SJSA1 (cell line): Measurements from ENCODE around the gene JARID2. TPM values are rescaled to one million over a fixed set of nuclear protein-coding genes. Genes with fewer than 3 reads are reported as not detected.

Experiments
- DNase-seq, 2 experiments: peaks; one replicate each; pipeline ENCODE4 v3.0.0-alpha.2; 2015 to 2020; ENCODE audit warnings: low spot score in 2 of 2, low read depth in 1 of 2
- H3K27ac ChIP-seq: fragments of 250-450 bp; sonication (Bioruptor Pico); 2 replicates; pipeline ENCODE4 v1.5.1; 2020; ENCODE audit warnings: mild to moderate bottlenecking, moderate library complexity
- H3K27me3 ChIP-seq: fragments of 250-450 bp; sonication (Bioruptor Pico); replicated peaks from 2 replicates; pipeline ENCODE4 v1.5.1; 2020; ENCODE audit warnings: mild to moderate bottlenecking, moderate library complexity
- H3K36me3 ChIP-seq: fragments of 250-450 bp; sonication (Bioruptor Pico); 2 replicates; pipeline ENCODE4 v1.5.1; 2020; ENCODE audit warnings: mild to moderate bottlenecking
- H3K4me1 ChIP-seq: fragments of 250-450 bp; sonication (Bioruptor Pico); replicated peaks from 2 replicates; pipeline ENCODE4 v1.6.1; 2021; ENCODE audit warnings: mild to moderate bottlenecking
- H3K4me3 ChIP-seq: fragments of 250-450 bp; sonication (Bioruptor Pico); 2 replicates; pipeline ENCODE4 v1.5.1; 2020; ENCODE audit warnings: mild to moderate bottlenecking
- H3K9me3 ChIP-seq: fragments of 250-450 bp; sonication (Bioruptor Pico); replicated peaks from 2 replicates; pipeline ENCODE4 v1.5.1; 2020; ENCODE audit warnings: mild to moderate bottlenecking
- total RNA-seq: library from RNA; depleted of rRNA; stranded (reverse); fragments of >200 nt; shearing (Covaris generic); gene quantifications from 2 replicates; pipeline ENCODE4 v1.2.3, GENCODE V29; 2014

Gene JARID2
- total RNA-seq, 1 experiment from 2014 or later = 7.0 TPM

- H3K4me3 ChIP-seq = no peak overlapping the region
- peak overlapping the region; percentile 45 for H3K27ac ChIP-seq
- no peak for DNase-seq
- peaks cover 69% of the 10 kb centered on the region for H3K4me1 ChIP-seq
- H3K9me3 ChIP-seq = no peaks in the 10 kb centered on the region; the same call in 1 of the 2 replicates
- 0 out of 2 replicates have a peak, but pooled peaks cover 2% of the 10 kb centered on the region for H3K36me3 ChIP-seq
- H3K27me3 ChIP-seq = no peaks in the 10 kb centered on the region
Observed at GRCh38 chr6:15308435-15309213, 62.8 kb downstream of the JARID2 start.

- H3K27ac ChIP-seq = no peak overlapping the region
- peaks cover 62% of the 10 kb centered on the region for H3K4me1 ChIP-seq
- no peak for DNase-seq
Observed at GRCh38 chr6:15309611-15310283, 63.9 kb downstream of the JARID2 start.

GRCh38 chr6:15310680-15311079 is 64.8 kb downstream of the JARID2 start:
- no peaks in the 10 kb centered on the region for H3K27me3 ChIP-seq
- no peak for DNase-seq
- no peak overlapping the region for H3K4me3 ChIP-seq
- H3K4me1 ChIP-seq = peaks cover 52% of the 10 kb centered on the region
- no peak overlapping the region for H3K27ac ChIP-seq
- no peaks in the 10 kb centered on the region for H3K36me3 ChIP-seq
- H3K9me3 ChIP-seq = no peaks in the 10 kb centered on the region; the same call in 1 of the 2 replicates

More at GRCh38 chr6:15309611-15310283, 63.9 kb downstream of the JARID2 start:
- Histone ChIP-seq H3K36me3 (no peaks in the 10 kb centered on the region), H3K4me3 (no peak overlapping the region), H3K9me3 (no peaks in the 10 kb centered on the region; the same call in 1 of the 2 replicates), H3K27me3 (no peaks in the 10 kb centered on the region)

- no peak overlapping the region for H3K27ac ChIP-seq
Observed at GRCh38 chr6:15312500-15312899, 66.6 kb downstream of the JARID2 start.

GRCh38 chr6:15313367-15313766 is 67.5 kb downstream of the JARID2 start:
- peaks cover 37% of the 10 kb centered on the region for H3K4me1 ChIP-seq

More at GRCh38 chr6:15312500-15312899, 66.6 kb downstream of the JARID2 start:
- peak in 1 of 2 experiments; percentile 55 for DNase-seq
- Histone ChIP-seq H3K27me3 (no peaks in the 10 kb centered on the region), H3K4me3 (no peak overlapping the region), H3K4me1 (peaks cover 37% of the 10 kb centered on the region), H3K9me3 (no peaks in the 10 kb centered on the region), H3K36me3 (no peaks in the 10 kb centered on the region)

GRCh38 chr6:15316754-15317153 is 70.9 kb downstream of the JARID2 start:
- Histone ChIP-seq H3K36me3 (no peaks in the 10 kb centered on the region; the same call in 1 of the 2 replicates), H3K27ac (no peak overlapping the region), H3K9me3 (no peaks in the 10 kb centered on the region), H3K27me3 (no peaks in the 10 kb centered on the region), H3K4me1 (peaks cover 39% of the 10 kb centered on the region), H3K4me3 (no peak overlapping the region)
- no peak for DNase-seq

More at GRCh38 chr6:15313367-15313766, 67.5 kb downstream of the JARID2 start:
- Histone ChIP-seq H3K9me3 (no peaks in the 10 kb centered on the region), H3K27me3 (no peaks in the 10 kb centered on the region), H3K4me3 (no peak overlapping the region), H3K27ac (no peak overlapping the region), H3K36me3 (no peaks in the 10 kb centered on the region)
- no peak for DNase-seq

- no peaks in the 10 kb centered on the region; the same call in 1 of the 2 replicates for H3K36me3 ChIP-seq
- DNase-seq = no peak
Observed at GRCh38 chr6:15317251-15317650, 71.4 kb downstream of the JARID2 start.

GRCh38 chr6:15317934-15318902 is 72.3 kb downstream of the JARID2 start:
- peak overlapping the region; percentile 48 for H3K27ac ChIP-seq
- peaks cover 33% of the 10 kb centered on the region for H3K4me1 ChIP-seq
- H3K4me3 ChIP-seq = no peak overlapping the region
- H3K27me3 ChIP-seq = no peaks in the 10 kb centered on the region
- DNase-seq = peak; percentile 82
- no peaks in the 10 kb centered on the region; the same call in 1 of the 2 replicates for H3K36me3 ChIP-seq
- no peaks in the 10 kb centered on the region for H3K9me3 ChIP-seq

More at GRCh38 chr6:15317251-15317650, 71.4 kb downstream of the JARID2 start:
- Histone ChIP-seq H3K27me3 (no peaks in the 10 kb centered on the region), H3K27ac (no peak overlapping the region), H3K4me1 (peaks cover 35% of the 10 kb centered on the region), H3K9me3 (no peaks in the 10 kb centered on the region), H3K4me3 (no peak overlapping the region)

GRCh38 chr6:15319677-15320076 is 73.8 kb downstream of the JARID2 start:
- Histone ChIP-seq H3K27ac (no peak overlapping the region), H3K36me3 (no peaks in the 10 kb centered on the region; the same call in 1 of the 2 replicates), H3K9me3 (no peaks in the 10 kb centered on the region), H3K4me3 (no peak overlapping the region), H3K4me1 (peaks cover 33% of the 10 kb centered on the region), H3K27me3 (no peaks in the 10 kb centered on the region)
- DNase-seq = no peak

- no peak overlapping the region for H3K27ac ChIP-seq
- no peaks in the 10 kb centered on the region for H3K9me3 ChIP-seq
- no peak for DNase-seq
Observed at GRCh38 chr6:15320693-15321092, 74.8 kb downstream of the JARID2 start.

GRCh38 chr6:15322184-15322583 is 76.3 kb downstream of the JARID2 start:
- H3K27ac ChIP-seq = no peak overlapping the region
- H3K9me3 ChIP-seq = no peaks in the 10 kb centered on the region
- no peaks in the 10 kb centered on the region for H3K27me3 ChIP-seq
- no peaks in the 10 kb centered on the region; the same call in 1 of the 2 replicates for H3K36me3 ChIP-seq
- H3K4me3 ChIP-seq = no peak overlapping the region
- H3K4me1 ChIP-seq = peaks cover 42% of the 10 kb centered on the region
- DNase-seq = no peak

More at GRCh38 chr6:15320693-15321092, 74.8 kb downstream of the JARID2 start:
- H3K4me1 ChIP-seq = peaks cover 37% of the 10 kb centered on the region
- H3K4me3 ChIP-seq = no peak overlapping the region
- H3K36me3 ChIP-seq = no peaks in the 10 kb centered on the region; the same call in 1 of the 2 replicates
- no peaks in the 10 kb centered on the region for H3K27me3 ChIP-seq

GRCh38 chr6:15322781-15323536 is 77.1 kb downstream of the JARID2 start:
- Histone ChIP-seq H3K4me1 (peaks cover 42% of the 10 kb centered on the region), H3K27me3 (no peaks in the 10 kb centered on the region), H3K36me3 (no peaks in the 10 kb centered on the region; the same call in 1 of the 2 replicates), H3K27ac (no peak overlapping the region), H3K9me3 (no peaks in the 10 kb centered on the region), H3K4me3 (no peak overlapping the region)
- no peak for DNase-seq
